HG03575 (cell line): ENCODE results near the gene NEMP2.

Experiments used
- ATAC-seq: cut with Tn5 transposase; IDR thresholded peaks from one replicate; pipeline ENCODE4 v1.9.1; 2021; ENCODE audit not compliant: unreplicated experiment, insufficient number of reproducible peaks, low FRiP score; ENCODE audit errors: extremely low read depth

NEMP2 gene

DNA sequence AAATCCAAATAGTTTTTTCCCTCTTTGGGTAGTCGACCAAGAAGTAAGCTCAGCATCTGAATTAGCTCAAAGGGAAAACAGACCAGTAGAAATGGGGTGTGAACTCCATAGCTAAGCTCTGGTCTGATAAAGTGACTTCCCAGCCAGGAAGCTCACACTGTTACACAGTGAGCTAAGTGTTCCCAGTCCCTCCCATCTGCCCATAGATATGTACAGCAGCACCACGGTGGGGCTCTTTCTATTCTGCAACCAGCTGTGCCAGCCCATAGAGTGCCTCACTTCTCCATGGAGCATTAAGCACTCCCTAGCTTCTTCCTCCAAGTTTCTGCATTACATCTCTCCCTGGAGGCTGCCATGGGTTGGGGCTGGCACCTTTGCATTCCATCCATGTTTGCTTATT is 27.6 kb upstream of the NEMP2 start:
- no peak for ATAC-seq

DNA sequence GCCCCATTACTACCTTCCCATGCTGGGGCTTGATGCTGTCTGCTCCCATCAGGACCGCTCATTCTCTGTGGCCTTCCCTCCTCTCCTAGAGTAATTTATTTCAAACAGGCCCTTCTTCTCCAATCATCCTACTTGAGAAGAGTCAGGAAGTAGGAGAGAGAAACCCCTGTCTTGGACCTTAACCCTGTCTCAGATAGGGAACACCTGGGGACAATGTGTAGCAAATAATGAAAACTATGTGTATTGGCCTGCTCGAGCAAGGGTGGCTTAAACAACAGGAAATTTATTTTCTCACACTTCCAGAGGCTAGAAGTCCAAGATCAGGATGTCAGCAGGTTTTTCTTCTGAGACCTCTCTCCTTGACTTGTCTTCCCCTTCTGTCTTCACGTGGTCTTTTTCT is 26.6 kb upstream of the NEMP2 start:
- no peak for ATAC-seq

DNA sequence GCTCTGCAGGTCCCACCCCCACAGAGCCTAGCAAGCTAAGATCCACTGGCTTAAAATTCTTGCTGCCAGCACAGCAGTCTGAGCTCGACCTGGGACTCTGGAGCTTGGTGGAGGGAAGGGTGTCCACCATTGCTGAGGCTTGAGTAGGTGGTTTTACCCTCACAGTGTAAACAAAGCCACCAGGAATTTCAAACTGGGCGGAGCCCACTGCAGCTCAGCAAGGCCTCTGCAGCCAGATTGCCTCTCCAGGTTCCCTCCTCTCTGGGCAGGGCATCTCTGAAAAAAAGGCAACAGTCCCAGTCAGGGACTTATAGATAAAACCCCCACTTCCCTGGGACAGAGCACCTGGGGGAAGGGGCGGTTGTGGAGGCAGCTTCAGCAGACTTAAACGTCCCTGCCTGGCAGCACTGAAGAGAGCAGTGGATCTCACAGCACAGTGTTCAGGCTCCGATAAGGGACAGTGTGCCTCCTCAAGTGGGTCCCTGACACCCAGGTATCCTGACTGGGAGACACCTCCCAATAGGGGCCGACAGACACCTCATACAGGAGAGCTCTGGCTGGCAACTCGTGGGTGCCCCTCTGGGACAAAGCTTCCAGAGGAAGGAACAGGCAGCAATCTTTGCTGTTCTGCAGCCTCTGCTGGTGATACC is 20.0 kb upstream of the NEMP2 start:
- ATAC-seq: no peak

DNA sequence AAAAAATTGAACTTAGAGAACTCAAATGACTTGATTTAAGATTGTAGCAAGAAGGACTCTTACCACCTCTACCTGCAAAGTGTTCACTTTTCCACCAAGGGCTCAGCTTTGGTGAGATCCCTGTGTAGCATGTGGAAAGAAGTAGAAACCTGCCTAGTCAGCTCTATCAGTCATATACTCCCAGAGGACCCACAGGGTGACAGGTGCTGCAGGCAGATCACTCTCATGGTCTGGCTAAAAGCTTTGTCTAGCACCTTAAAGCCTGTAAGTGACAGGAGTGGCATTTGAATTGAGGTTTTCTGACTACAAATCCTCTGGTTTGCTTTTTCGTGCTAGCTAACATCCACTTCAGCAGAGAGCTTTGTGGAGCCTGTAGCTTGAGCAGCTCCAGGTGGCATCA is 18.7 kb upstream of the NEMP2 start:
- no peak for ATAC-seq

DNA sequence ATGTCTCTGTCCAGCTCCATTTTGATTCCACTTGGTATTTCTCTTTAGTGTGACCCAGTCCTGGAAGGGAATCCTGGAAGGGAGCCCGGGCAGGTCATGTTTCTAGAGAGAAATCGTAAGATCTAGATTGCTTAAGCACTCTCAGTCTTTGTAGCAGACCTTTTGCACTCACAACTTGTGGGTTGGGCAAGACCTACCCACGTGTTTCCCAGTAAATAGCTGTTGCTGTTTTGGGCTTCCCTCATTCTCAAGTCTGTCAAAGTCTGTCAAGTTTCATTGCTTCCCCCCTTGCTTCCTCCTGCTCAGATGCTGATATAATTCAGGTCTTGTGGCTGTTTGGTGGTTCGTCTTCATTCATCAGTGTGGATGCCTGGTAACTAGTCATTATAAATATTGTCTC is 17.4 kb upstream of the NEMP2 start:
- ATAC-seq: no peak

DNA sequence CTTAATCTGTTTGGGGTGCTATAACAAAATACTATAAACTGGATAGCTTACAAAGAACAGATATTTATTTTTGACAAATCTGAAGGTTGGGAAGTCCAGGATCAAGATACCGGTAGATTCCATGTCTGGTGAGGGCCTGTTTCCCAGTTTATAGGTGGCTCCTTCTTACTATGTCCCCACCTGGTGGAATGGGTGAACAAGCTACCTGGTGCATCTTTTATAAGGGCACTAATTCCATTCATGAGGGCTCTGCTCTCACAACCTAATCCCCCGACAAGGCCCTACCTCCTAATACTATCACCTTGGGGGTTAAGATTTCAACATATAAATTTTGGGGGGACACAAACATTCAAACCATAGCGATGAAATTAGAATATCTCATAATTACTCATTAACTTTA is 15.6 kb upstream of the NEMP2 start:
- no peak for ATAC-seq

DNA sequence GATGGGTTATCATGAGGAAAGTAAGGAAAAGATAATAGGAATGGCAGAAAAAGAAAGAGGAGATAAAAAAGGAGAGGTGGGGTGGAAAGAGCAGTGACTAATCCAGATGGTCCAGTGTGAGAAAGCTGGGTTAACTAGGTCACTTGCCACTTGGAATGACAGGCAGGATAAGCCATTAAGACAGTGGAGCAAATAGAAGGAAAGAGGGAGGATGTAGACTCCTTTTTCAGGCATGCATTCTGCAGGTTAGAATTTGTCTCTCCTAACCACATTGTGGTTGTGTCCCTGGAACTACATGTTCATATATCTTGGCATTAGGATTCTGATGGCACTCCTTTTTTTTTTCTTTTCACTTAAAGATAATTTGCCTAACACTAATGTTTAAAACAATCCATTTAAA is 13.4 kb upstream of the NEMP2 start:
- ATAC-seq: no peak

DNA sequence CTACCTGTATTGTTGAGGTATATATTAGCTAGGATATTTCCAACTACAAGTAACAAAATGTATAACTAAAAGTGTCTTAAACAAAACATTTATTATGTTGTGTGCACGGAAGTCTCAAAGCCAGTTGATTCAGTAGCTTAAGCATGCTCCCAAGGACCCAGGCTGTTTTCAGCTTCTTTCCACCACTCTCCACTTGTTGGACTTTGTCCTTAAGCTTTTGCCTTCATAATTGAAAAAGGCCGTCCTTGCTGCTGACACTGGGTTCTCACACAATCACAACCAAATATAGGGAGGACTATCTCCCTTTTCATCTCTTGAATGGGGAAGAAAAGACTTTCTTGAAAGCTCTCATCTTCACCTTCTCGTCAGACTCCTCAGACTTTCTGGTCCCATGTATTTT is 12.2 kb upstream of the NEMP2 start:
- ATAC-seq: no peak

DNA sequence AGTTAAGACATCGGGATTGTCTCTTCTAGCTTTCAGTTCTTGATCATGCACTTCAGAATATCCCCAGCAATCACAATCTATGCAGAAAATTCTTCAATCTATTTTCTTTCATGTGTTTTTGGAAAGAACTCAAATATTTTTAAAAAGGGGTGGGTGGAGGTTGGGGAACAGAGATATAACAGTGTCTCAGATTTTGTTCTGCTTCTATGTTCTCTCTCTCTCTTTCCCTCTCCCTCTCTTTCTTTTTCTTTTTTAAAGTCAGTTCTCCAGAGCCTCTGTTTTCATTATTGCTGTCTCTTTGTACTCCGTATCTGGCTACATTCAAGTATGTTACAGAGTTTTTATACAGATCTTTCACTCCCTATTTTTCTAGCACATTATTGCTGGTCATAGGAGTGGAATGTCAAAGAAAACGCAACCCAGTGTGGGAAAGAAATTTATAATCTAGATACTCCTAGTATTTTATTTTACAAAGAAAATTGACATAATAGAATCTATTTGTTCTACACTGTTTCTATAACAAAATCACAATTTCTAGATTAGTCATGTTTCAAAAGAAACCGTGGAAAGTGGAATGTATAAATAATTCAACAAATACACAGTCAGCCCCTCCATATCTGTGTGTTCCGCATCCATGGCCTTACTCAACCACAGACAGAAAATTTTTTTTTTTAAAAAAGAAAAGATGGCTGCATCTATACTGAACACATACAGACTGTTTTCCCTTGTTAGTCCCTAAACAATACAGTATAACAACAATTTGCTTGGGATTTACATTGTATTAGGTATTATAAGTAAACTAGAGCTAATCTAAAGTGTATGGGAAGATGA is 11.2 kb upstream of the NEMP2 start:
- no peak for ATAC-seq

DNA sequence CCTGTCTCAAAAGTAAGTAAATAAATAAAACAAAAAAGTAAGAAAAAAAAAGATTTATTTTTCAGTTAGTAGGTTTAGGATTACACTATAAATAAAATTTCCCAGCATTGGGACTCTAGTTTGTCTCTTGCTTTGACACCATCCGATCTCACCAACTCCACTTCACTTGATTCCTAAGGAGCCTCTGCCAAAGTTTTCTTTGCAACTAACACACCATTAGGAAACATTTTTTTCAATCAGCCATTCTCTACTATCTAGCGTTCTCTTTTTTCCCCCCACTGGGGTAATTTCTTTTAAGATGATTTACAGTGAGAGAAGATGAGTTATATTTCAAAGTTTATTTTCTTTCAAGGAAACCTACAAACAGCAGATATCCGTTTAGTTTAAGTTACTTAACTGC is 10.6 kb upstream of the NEMP2 start:
- ATAC-seq: no peak

DNA sequence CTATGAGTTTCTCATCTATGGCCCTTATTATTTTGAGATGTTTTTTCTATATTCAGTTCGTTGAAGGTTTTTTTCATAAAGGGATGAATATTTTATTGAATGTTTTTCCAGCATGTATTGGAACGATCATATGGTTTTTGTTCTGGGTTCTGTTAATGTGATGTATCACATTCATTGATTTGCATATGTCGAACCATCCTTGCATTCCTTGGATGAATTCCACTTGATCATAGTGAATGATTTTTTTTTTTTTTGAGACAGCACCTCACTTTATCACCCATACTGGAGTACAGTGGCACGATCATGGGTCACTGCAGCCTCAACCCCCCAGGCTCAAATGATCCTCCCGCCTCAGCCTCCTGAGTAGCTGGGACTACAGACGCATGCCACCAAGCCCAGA is 5.5 kb upstream of the NEMP2 start:
- no peak for ATAC-seq

DNA sequence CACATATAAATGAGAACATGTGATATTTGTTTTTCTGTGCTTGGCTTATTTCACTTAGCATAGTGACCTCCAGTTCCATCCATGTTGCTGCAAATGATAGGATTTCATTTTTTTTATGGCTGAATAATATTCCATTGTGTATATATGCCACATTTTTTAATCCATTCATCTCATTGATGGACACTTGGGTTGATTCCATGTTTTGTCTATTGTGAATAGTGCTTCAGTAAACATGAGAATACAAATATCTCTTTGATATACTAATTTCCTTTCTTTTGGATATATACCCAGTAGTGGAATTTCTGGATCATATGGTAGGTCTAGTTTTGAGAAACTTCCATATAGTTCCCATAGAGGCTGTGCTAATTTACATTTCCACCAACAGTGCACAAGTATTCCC is 3.7 kb upstream of the NEMP2 start:
- no peak for ATAC-seq

DNA sequence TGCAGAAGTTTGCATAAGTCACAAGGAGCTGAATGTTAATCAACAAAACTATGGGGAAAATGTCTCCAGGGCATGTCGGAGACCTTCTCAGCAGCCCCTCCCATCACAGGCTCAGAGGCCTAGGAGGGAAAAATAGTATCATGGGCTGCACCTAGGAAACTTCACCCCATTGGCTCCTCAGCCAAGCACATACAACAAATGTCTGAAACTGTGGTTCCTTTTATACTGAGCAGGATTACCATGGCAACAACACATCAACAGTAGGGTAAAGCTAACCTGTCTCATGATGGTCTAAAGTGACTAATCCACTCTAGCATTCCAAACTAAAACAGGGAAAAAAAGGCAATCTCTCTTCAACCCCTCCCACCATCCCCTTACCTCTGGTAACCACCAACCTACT is 3.2 kb upstream of the NEMP2 start:
- no peak for ATAC-seq

DNA sequence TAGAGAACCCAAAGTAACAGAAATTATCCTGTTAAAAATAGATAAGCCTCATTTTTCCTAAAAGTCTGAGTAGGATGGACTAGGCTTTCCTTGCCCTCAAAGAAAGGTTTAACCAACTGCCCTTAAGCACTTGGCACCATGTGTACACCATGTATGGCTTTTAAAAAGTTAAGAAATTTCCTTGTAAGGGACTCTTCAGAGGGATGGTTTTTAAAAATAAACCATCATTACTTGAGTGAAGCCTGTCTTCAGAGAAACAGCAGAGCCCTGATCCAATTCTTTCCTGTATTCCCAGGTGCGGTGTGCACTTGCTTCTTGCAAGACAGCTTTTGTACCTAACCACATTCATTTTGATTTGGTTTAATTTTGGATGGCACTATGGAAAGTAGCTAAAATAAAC is 1.1 kb upstream of the NEMP2 start:
- no peak for ATAC-seq

DNA sequence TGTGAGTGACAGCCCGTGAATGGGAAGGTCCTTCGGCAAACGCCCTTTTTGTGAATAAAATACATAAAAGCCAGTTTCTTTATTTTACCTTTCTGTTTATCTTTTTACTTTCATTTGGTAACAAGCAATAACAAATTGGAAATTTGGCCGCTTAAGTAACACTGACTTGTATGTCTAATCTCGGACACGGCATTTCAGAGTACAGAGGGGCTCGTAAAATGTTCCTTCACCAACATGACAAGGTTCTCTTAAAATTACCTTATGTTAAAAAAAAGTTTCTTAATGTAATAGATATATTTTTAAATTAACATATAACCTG is 558 bp upstream of the NEMP2 start:
- ATAC-seq: no peak

DNA sequence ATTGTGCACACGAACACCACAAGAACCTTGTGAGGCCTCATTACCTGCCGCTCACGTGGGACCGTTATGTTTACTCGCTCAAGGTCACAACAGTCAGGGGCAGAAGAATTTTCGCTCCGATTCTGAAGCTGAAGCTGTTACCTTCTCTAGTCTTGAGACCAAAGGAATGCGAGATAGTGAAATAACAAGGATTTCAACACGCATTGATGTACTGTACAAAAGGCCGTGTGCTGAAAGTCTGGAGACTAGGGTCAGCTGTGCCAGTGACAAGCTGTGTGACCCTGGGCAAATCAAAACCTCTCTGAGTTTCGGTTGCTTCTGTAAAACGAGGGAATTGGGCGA is 583 bp downstream of the NEMP2 start:
- no peak for ATAC-seq

DNA sequence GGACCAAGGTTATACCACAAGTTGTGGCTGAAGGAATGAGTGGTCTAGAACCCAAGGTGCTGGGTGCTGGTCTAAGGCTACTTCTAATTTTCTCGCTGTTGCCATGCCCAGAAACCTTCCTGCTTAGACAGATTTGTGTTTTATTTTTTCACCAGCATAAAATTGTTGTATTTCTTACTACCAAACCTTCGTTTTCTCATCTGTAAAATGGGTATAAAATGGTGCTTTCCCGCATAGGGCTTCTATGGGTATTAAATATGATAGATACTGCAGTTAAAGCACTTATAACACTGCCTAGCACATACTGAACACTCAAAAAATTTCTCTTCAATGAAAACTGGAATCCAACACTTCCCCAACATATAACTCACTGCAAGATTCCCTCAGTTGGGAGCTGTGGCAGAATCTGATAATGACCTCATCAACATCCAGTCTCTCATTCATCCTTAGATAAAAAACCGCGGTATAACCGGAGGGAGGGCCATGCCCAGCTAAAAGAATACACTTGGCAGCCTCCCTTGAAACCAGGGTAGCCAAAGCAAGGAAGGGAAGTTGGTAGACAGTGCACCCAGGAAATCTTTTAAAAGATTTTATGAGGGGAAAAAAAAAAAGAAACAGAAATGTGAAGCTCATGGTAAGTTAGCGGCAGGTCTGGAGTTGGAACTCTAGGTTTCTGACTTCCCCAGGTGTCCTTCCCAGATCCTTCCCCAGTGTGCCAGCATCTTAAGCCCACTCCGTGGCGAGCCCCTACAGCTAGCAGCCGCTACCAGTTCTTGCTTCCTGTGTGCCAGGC is 1.2 kb downstream of the NEMP2 start:
- no peak for ATAC-seq

DNA sequence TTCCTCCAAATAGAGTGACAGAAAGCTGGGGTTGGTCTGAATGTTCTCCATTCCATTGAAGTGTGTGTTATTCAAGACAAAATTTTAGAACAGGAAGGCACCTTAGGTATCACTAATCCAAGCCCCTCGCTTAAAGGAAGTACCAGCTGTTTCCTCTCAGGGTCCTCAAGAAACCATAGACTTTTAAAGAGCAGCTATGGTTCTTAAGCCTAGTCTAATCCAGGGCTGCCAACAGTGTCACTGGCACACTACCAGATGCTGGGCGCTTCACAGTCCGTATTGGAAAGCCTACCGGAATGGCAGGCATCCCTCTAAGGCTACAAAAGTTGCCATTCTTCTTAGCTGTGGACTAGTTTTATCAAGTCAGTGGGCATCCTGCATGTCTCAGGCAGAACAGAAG is 1.9 kb downstream of the NEMP2 start:
- no peak for ATAC-seq

DNA sequence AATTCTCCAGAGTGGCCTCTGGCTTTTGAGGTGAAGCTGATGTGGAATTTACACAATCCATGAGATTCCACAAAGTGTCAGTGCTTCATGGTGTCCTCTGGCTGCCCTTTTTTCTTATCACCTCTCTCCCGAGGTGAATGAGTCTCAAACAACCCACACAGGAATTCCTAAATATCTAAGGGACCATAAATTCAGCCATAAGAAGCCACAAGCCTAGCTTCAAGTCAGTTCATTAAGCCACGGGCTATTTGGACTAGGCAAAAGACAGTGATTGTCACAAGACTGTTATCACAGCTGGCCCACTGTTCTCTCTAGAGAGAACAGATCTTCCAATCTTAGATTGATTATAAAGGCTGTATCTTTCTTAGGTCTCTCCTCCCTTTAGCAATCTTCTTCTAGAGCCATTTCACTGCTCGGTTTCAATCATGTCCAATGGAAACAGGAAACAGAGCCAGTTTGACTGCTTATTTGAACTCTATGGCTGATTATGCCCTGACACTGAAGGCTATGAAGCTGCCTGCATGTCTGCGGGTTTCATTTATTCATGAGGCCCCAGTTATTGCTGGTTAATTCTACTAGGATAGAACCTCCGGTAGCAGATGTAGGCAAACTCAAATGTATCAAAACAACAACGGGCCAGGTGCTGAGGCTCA is 4.1 kb downstream of the NEMP2 start:
- ATAC-seq: no peak
